Liver (tissue), 3 donors: ENCODE data around the gene ZNF777.

Experiments
- RAD21 ChIP-seq, 2 donors: IDR thresholded peaks; 2 replicates each; pipeline ENCODE4 v1.6.1; 2016; ENCODE audit warnings: antibody characterized with exemption in 2 of 2, mild to moderate bottlenecking in 2 of 2
- TF ChIP-seq, protein P1 (sequence below): fragments of 150-350 bp; IDR thresholded peaks from 2 replicates; pipeline ENCODE4 v1.5.1; 2017; ENCODE audit warnings: improper control_type of control experiment, low read depth, low read length; ENCODE audit not compliant: missing input control
- TF ChIP-seq, protein P2 (sequence below): IDR thresholded peaks from 2 replicates; pipeline ENCODE4 v1.6.1; 2016; ENCODE audit warnings: antibody characterized with exemption, mild to moderate bottlenecking
- donor health status: healthy.
- donor health status: healthy.

DNA sequence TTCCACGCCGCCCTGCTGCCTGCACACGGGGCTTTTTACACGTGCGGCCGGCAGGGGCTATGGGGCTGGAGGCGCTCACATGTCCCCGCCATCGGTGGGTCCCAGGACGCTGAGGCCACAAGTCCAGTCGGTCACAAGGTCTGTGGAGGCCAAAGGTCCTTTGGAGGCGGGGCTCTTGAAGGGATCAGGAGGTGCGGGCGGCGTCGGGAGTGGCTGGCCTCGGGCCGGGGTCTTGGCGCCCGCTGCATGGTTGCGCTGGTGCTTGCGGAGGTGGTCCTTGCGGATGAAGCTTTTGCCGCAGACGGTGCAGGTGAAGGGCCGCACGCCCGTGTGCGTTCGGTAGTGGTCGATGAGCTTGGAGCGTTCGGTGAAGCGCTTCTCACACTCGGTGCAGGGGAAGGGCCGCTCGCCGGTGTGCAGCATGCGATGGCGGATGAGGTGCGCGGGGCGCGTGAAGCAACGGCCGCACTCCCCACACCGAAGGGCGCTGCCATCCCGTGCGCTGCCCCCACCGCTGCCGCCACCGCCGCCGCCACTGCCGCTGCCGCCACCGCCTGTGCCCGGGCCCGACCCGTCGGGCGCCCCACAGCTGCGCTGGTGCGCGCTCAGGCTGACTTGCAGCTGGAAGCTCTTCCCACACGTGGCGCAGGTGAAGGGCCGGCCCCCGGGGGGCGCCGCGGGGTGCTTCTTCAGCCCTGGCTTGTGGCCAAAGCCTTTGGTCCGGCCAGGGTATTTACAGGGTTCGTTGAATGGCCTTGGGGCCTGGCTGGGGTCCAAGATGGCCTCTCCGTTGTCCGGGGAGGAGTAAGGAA, 13.7 kb upstream of the ZNF777 start:
- TF ChIP-seq, protein P1, sequence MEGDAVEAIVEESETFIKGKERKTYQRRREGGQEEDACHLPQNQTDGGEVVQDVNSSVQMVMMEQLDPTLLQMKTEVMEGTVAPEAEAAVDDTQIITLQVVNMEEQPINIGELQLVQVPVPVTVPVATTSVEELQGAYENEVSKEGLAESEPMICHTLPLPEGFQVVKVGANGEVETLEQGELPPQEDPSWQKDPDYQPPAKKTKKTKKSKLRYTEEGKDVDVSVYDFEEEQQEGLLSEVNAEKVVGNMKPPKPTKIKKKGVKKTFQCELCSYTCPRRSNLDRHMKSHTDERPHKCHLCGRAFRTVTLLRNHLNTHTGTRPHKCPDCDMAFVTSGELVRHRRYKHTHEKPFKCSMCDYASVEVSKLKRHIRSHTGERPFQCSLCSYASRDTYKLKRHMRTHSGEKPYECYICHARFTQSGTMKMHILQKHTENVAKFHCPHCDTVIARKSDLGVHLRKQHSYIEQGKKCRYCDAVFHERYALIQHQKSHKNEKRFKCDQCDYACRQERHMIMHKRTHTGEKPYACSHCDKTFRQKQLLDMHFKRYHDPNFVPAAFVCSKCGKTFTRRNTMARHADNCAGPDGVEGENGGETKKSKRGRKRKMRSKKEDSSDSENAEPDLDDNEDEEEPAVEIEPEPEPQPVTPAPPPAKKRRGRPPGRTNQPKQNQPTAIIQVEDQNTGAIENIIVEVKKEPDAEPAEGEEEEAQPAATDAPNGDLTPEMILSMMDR, result no peak
- no peak for TF ChIP-seq RAD21 (IDR thresholded peaks at IDR 0.05)
- TF ChIP-seq, protein P2, sequence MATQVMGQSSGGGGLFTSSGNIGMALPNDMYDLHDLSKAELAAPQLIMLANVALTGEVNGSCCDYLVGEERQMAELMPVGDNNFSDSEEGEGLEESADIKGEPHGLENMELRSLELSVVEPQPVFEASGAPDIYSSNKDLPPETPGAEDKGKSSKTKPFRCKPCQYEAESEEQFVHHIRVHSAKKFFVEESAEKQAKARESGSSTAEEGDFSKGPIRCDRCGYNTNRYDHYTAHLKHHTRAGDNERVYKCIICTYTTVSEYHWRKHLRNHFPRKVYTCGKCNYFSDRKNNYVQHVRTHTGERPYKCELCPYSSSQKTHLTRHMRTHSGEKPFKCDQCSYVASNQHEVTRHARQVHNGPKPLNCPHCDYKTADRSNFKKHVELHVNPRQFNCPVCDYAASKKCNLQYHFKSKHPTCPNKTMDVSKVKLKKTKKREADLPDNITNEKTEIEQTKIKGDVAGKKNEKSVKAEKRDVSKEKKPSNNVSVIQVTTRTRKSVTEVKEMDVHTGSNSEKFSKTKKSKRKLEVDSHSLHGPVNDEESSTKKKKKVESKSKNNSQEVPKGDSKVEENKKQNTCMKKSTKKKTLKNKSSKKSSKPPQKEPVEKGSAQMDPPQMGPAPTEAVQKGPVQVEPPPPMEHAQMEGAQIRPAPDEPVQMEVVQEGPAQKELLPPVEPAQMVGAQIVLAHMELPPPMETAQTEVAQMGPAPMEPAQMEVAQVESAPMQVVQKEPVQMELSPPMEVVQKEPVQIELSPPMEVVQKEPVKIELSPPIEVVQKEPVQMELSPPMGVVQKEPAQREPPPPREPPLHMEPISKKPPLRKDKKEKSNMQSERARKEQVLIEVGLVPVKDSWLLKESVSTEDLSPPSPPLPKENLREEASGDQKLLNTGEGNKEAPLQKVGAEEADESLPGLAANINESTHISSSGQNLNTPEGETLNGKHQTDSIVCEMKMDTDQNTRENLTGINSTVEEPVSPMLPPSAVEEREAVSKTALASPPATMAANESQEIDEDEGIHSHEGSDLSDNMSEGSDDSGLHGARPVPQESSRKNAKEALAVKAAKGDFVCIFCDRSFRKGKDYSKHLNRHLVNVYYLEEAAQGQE, result no peak
